ENCODE data around the gene SLC2A10. TPM values are rescaled to one million over a fixed set of nuclear protein-coding genes. Genes with fewer than 3 reads are reported as not detected.

Gene SLC2A10
- total RNA-seq, 1 donor from 2014 or later: 17.7 TPM

DNA sequence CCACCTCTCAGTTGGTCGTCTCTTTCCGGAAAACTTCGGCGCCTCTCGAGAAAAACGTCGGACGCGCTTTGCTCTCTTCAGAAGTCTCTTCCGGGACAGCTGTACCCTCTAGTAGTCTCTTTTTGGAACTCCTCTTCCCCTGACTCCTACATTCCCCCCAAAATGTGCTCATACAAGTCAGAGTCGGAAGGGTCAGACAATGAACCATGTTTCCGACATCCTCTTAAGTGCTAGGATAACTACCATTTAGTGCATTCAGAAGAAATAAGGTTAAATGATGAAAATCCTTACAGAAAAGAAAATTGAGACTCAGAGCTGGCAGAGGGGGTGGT is 19.7 kb upstream of the SLC2A10 start:
- intact Hi-C loops (cut with DNase I): no loop called here
- DNase-seq: no peak
- TF ChIP-seq, protein P1, sequence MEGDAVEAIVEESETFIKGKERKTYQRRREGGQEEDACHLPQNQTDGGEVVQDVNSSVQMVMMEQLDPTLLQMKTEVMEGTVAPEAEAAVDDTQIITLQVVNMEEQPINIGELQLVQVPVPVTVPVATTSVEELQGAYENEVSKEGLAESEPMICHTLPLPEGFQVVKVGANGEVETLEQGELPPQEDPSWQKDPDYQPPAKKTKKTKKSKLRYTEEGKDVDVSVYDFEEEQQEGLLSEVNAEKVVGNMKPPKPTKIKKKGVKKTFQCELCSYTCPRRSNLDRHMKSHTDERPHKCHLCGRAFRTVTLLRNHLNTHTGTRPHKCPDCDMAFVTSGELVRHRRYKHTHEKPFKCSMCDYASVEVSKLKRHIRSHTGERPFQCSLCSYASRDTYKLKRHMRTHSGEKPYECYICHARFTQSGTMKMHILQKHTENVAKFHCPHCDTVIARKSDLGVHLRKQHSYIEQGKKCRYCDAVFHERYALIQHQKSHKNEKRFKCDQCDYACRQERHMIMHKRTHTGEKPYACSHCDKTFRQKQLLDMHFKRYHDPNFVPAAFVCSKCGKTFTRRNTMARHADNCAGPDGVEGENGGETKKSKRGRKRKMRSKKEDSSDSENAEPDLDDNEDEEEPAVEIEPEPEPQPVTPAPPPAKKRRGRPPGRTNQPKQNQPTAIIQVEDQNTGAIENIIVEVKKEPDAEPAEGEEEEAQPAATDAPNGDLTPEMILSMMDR (IDR thresholded peaks at IDR 0.05): no peak

DNA sequence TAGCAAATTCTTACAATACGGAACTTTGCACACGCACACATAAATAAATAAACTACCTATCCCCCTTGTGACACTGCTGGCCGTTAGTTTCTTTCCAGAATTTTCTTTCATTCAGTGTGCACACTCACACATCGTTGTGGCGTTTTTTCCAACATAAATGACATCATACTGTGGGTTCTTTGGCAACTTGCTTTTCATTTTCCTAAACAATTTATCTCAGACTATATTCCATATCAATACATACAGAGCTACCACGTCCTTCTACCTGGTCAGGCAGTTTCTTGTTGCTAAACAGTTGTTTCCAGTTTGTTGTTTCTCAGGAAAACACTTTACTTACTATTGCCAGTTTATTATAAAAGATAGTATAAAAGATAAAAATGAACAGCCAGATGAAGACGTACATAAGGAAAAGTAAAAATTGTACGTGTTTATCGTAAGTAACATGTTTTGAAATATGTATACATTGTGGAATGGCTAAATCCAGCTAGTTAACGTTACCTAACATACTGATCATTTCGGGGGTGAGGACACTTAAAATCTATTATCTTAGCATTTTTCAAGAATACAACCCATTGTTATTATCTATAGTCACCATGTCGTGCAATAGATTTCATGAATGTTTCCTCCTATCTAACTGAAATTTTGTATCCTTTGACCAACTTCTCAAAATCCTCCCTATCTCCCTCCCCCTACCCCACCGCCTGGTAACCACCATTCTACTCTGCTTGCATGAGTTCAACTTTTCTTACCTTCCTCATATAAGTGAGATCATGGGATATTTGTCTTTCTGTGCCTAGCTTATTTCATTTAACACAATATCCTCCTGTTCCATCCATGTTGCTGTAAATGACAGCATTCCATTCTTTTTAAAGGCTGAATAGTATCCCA is 19.0 kb upstream of the SLC2A10 start:
- TF ChIP-seq, protein P1 (IDR thresholded peaks at IDR 0.05): no peak
- no peaks in the 10 kb centered on the region for H3K27me3 ChIP-seq
- no peaks in the 10 kb centered on the region for H3K9me3 ChIP-seq
- DNase-seq (no peak), ATAC-seq (no peak)
- peaks cover 13% of the 10 kb centered on the region for H3K36me3 ChIP-seq
- H3K4me3 ChIP-seq: peak overlapping the region; percentile 94
- intact Hi-C loops (cut with DNase I): no loop called here
- peaks cover 28% of the 10 kb centered on the region for H3K4me1 ChIP-seq
- peak overlapping the region; percentile 85 for H3K27ac ChIP-seq

More for the DNA sequence above, 19.7 kb upstream of the SLC2A10 start:
- H3K27me3 ChIP-seq: no peaks in the 10 kb centered on the region
- H3K27ac ChIP-seq: peak overlapping the region; percentile 85
- H3K4me3 ChIP-seq: peak overlapping the region; percentile 94
- H3K9me3 ChIP-seq: no peaks in the 10 kb centered on the region
- peaks cover 28% of the 10 kb centered on the region for H3K4me1 ChIP-seq
- peaks cover 20% of the 10 kb centered on the region for H3K36me3 ChIP-seq
- no peak for ATAC-seq

DNA sequence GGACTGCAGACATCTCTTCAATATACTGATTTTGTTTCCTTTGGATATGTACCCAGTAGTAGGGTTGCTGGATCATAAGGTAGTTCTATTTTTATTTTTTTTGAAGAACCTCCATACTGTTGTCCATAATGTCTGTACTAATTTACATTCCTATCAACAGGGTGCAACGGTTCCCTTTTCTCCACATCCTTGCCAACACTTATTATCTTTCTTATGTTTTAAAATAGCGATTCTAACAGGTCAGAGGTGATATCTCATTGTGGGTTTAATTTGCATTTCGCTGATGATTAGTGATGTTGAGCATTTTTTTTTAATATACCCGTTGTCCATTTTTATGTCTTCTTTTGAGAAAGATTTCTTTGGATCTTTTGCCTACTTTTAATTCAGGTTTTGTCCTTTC is 18.3 kb upstream of the SLC2A10 start:
- DNase-seq (no peak), ATAC-seq (no peak)

DNA sequence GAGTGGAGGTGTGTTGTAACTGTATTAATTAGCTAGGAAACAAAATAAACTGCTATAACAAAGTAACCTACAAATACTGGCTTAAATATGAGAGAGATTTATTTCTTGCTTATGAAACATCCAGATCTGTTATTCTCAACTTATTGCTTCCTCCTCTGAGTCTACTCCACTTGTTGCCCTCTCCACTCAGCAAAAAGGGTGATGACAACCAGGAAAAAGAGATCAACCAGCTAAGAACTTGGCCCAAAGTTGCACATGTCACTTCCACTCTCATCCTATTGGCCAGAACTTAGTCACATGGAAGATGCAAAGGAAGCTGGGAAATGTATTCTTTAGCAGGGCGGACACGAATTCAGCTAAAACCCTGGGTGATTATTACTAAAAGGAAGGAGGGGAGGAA is 15.0 kb upstream of the SLC2A10 start:
- H3K9me3 ChIP-seq: no peaks in the 10 kb centered on the region
- H3K36me3 ChIP-seq: no peaks in the 10 kb centered on the region
- peak; percentile 50 for ATAC-seq
- TF ChIP-seq, protein P1 (IDR thresholded peaks at IDR 0.05): no peak
- H3K4me3 ChIP-seq: no peak overlapping the region
- DNase-seq: no peak
- no peak overlapping the region for H3K27ac ChIP-seq
- peaks cover 5% of the 10 kb centered on the region for H3K4me1 ChIP-seq
- intact Hi-C loops (cut with DNase I): no loop called here
- no peaks in the 10 kb centered on the region for H3K27me3 ChIP-seq

More for the DNA sequence above, 18.3 kb upstream of the SLC2A10 start:
- no peak overlapping the region for H3K27ac ChIP-seq
- H3K36me3 ChIP-seq: peaks cover 6% of the 10 kb centered on the region
- H3K4me3 ChIP-seq: no peak overlapping the region
- H3K4me1 ChIP-seq: peaks cover 28% of the 10 kb centered on the region
- TF ChIP-seq, protein P1 (IDR thresholded peaks at IDR 0.05): no peak
- no peaks in the 10 kb centered on the region for H3K27me3 ChIP-seq
- intact Hi-C loops (cut with DNase I): no loop called here
- no peaks in the 10 kb centered on the region for H3K9me3 ChIP-seq

DNA sequence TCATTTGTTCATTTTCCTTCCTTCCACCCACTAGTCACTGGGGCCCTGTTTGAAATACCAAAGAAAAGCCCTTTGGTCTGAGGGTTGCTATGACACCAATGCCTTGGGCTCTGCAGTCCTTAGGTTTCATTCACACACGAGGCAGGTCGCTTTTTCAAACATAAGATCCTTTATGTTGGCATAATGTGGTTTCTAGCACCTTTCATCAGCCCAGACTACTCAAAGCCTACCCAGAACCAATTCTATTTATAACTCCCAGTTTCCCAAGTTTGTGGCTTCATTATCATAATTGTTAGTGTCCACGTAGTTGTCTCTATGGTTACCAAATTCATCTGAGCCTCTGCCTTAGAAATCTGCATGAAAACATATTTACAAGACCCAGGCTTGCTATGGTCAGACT is 13.6 kb upstream of the SLC2A10 start:
- intact Hi-C loops (cut with DNase I): no loop called here
- Histone ChIP-seq H3K36me3 (no peaks in the 10 kb centered on the region), H3K27ac (no peak overlapping the region), H3K9me3 (no peaks in the 10 kb centered on the region), H3K27me3 (peaks cover 6% of the 10 kb centered on the region), H3K4me3 (no peak overlapping the region), H3K4me1 (no peaks in the 10 kb centered on the region)
- ATAC-seq (no peak), DNase-seq (no peak)
- TF ChIP-seq, protein P1 (IDR thresholded peaks at IDR 0.05): no peak
